Activated gamma-delta T cell (primary cell): ENCODE results near the gene TMEM214.

Experiments used
- DNase-seq: peaks from one replicate; lab custom pipeline; 2025; lab: John Stamatoyannopoulos, UW
- total RNA-seq, 2 donors: gene quantifications; one replicate each; lab custom pipeline; 2026; lab: John Stamatoyannopoulos, UW

TMEM214 gene
- 41.0 to 46.7 reads per million in 2 donors for total RNA-seq

DNA sequence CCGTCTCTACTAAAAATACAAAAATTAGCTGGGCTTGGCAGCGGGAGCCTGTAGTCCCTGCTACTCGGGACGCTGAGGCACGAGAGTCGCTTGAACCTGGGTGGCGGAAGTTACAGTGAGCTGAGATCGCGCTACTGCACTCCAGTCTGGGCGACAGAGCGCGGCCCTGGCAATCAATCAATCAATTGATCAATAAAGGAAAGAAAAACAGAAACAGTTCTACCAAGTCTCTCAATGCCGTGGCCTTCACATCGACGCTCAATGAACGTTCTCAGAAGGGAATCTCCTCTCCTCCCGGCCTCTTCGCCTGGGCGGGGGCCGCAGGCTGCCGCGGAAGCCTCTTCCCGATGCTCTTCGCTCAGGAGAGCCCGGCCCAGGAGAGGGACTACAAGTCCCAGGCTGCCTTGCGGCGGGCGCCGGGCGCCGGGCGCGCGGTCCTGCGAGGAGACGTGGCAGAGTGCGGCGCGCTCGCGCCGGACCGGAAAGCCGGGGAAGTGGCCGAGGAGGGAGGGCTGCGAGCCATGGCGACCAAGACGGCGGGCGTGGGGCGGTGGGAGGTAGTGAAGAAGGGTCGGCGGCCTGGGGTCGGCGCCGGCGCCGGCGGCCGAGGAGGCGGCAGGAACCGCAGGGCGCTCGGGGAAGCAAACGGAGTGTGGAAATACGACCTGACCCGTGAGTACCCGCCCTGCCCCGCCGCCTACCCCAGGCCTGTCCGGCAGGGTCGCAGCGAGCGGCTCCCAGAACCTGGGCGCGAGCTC lies at the start of gene TMEM214:
Gene TMEM214, plus strand, starts transcription at position 471 of the 758 bp plus-strand sequence. Its CDS starts 51 bp downstream, at position 522.
- DNase-seq, result peak; percentile 65

- no peak for DNase-seq
Observed at GRCh38 chr2:26983746-26984145, 49.0 kb upstream of the TMEM214 start.

- no peak for DNase-seq
Observed at GRCh38 chr2:26985807-26986206, 47.0 kb upstream of the TMEM214 start.

DNA sequence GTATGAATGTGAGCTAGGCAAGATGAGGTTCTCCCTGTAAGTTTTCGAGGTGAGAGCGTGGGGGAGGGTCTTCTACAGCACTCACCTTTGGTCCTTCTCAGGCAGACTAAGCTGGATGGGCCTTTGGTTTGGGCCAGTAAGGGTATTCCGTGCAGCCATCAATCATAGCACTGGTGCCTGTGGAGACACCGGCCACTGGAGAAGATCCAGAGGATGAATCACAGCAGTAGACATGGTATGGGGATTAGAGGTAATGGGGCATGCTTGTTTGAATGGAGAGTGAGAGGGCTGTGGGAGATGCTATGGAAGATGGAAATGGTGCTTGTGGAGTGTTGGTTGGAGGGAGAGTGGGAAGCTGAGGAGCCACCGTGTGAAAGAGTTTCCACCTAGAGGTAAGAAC lies 46.2 kb upstream of the TMEM214 start:
- DNase-seq, result no peak

DNA sequence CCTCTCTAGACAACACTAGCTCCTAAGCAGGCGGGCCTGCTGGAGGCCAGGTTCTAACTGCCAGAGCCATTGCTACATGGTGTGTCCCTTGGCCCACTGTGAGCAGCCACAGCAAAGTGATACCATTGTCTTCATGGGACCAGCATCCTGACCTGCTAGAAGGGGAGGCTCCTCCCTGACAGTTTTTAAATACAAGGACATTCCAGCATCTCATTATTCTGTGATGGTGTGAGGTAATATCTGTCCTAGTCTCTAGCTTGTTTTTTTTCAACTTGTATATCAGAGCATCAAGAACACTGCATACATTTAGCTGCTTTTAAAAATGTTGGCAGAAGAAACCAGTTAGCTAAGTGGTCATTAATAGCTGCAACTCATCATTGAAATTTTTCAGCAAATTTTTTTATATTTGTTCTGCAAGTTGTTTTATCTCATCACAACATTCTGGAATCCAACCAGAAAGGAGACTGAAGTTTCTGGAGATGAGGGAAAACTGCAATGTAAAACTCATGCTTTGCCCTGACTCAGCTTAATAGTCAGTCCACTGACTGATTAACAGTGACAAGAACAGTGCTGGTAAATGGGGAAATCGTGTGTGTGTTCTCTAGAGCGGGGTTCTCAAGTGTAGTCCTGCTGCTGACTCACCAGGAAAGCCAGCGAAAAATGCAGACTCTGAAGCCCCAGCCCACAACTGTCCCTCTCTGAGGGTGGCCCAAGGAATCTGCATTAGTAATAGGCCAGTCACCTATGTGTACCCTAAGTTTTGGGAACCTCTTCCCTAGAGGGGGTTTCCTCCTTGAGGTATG lies 44.5 kb upstream of the TMEM214 start:
- DNase-seq, result no peak

DNA sequence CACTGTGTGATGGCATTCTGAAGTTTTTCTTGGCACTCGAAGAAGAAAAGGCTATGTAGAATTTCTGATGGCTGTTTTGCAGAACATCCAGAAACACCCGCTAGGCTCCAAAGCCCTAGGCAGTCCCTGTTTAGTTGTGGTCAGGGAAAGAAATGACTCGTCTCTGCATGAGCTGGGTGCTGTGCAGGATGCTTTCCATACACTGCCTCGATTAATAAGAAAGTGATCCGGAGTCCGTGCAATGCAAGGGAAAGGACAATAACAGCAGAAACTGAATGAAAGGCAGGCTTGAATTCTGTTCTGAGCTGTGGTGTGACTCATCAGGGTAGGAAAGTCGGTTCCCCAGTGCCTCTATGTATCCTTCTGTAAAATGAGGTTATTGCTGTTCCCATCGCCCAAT lies 43.6 kb upstream of the TMEM214 start:
- no peak for DNase-seq

- no peak for DNase-seq
Observed at GRCh38 chr2:26991717-26992116, 41.0 kb upstream of the TMEM214 start.

- DNase-seq, result no peak
Observed at GRCh38 chr2:26993768-26994167, 39.0 kb upstream of the TMEM214 start.

DNA sequence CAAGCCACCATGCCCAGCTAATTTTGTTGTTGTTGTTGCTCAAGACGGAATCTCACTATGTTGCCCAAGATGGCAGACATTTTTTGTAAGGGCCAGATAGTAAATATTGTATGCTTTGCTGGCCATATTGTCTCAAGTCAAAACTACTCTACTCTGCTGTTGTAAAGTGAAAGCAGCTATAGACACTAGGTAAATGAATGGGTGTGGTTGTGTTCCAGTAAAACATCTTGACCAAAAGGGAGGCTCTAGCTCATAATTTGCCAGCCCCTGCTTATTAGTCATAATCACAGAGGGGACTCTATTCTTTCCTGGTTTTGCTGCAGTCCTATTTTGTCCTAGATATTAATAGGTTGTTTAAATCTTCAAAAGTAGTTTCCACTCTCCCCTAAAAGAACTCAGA lies 37.8 kb upstream of the TMEM214 start:
- no peak for DNase-seq

DNA sequence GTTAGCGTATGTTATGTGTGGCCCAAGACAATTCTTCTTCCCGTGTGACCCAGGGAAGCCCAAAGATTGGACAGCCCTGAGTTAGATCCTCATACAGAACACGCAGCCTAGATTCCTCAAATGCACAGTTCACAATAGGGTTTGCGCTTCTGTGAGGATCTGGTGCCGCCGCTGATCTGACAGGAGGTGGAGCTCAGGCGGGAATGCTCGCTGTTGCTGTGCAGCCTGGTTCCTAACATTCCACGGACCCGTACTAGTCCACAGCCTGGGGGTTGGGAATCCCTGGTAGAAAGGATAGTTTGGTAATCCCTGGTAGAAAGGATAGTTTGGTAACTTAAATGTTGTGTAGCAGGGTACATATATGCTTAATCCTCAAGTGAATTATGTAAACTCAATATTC lies 35.4 kb upstream of the TMEM214 start:
- DNase-seq, result no peak

DNA sequence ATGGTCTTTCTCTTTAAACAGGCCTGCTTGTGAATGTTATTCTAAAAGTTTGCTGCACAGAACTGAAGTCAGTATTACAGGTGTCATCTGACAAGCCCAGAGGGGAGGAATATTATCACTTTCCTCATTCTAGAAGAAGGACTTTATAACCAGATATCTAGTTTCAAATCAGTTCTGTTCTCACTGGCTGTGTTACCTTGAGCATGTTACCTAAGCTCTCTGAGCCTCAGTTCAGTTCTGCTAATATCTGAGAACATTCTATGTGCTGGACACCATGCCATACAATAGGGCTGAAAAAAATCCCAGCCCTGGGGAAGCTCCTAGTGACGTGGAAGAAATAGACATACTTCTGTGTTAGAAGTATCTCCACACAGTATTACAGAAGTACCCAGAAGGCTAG lies 34.4 kb upstream of the TMEM214 start:
- DNase-seq, result no peak

GRCh38 chr2:27000228-27000627 lies 32.5 kb upstream of the TMEM214 start:
- no peak for DNase-seq

DNA sequence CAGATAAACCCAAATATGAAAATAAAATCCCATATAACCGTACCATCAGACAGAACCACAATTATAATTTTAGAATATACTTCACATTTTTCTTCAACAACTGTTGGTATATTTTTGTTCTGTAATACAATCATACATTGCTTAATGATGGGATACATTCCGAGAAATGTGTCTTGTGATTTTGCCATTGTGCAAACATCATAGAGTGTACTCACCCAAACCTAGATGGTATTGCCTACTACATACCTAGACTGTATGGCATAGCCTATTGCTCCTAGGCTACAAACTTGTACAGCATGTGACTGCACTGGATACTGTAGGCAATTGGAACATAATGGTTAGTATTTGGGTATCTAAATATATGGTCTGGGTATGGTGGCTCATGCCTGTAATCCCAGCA lies 31.8 kb upstream of the TMEM214 start:
- no peak for DNase-seq

GRCh38 chr2:27001950-27002349 lies 30.8 kb upstream of the TMEM214 start:
- DNase-seq, result no peak

DNA sequence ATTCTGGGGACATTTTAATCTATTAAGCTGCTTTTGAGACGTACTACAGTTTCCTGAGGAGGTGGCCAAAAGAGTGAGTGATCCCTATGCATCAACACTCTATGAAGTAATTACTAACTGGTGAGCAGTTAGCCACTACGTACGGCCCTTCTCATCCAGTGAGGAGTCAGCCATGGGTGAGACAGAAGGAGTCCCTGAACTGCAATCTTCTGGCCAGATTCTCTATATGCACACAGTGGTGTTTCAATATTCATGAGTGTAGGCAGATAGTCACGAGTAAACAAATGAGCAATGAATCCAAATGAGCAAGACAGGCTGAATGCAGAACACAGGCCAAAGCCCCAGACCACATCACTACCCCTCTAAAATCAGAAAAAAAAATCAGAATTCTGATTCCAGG lies 29.8 kb upstream of the TMEM214 start:
- DNase-seq, result no peak

DNA sequence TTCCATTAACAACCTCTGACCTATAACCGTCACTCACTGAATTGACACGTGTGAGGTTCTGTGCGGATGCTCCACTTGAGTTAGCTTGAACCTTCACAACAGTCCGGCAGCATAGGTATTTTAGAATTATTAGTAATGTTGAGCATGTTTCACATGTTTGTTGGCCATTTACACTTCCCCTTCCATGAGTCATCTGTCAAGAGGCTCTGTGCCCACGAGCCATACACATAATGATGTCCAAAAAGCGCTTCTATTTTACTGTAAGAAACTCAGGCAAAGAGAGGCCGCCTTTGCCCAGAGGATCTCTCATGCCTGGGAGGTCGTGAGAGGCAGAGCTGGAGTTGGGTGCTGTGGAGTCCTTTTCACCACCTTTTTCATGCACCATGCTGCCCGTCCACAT lies 28.9 kb upstream of the TMEM214 start:
- DNase-seq, result no peak

GRCh38 chr2:27006602-27007415 lies 26.0 kb upstream of the TMEM214 start:
- DNase-seq, result no peak

DNA sequence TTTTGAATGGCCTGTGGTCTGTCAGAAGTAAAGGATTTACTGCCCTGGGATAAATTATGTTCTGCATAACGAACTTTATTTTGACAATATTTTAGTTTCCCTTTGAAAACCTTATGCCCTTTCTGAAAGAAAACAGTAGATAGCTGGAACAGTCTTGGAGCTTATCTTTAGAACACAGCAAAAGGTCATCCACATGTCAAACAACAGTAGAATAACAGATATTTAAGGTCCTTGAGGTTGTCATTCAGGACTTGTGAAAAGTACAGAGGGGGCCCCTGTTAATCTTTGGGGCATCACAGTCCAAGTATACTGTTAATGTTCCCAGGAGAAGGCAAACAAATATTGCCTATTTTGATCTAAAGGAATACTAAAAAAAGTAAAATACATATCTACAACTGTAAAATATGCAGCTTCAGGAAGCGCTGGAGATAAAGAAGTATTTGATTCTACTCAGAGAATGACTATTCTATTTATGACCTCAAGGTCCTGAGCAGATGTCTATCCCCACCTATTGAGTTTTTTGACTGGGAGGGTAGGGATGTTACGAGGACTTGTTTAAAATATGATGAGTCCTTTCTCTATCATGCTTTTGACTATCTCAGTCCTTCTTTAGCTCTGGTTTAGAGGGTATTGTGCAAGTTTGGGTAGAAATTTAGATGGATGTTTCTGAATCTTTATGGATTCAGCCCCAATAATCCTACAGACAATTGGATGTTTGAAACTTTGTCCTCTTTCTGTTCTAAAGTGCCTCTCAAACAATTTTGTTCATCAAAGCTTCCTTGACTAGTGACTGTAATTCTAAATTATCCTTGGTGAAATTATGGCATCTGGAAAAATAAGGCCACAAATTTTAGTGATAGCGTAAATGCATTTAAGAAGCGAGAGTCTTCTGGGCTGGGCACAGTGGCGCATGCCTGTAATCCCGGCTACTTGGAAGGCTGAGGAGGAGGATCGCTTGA lies 25.1 kb upstream of the TMEM214 start:
- DNase-seq, result no peak

- no peak for DNase-seq
Observed at GRCh38 chr2:27008678-27009077, 24.1 kb upstream of the TMEM214 start.

DNA sequence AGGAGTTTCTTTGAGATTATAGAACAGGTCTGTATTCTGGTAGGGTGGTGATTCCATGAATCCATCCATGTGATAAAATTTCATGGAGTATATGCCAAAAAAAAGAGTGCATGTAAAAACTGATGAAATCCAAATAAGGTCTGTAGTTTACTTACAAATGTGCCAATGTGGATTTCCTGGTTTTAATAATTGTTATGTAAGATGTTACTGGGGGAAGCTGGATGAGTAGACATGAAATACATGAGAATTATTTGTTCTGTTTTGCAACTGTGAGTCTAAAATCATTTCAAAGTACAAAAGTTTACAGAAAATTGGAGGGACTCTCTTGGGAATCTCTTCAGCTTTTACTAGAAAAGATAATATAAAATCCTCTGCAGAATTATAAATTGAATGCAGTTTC lies 23.7 kb upstream of the TMEM214 start:
- no peak for DNase-seq

GRCh38 chr2:27009716-27010115 lies 23.0 kb upstream of the TMEM214 start:
- no peak for DNase-seq
